Right renal cortex interstitium (tissue), 3 donors: Measurements from ENCODE around the gene LRRC7. TPM values are rescaled to one million over a fixed set of nuclear protein-coding genes. Genes with fewer than 3 reads are reported as not detected.
"Not testable (repeated sequence)": the region's sequence is repeated elsewhere in the genome, so short reads cannot be mapped to it uniquely, and the experiment has no call there.

Source experiments
- DNase-seq, 3 donors: peaks; one replicate each; pipeline ENCODE4 v3.0.0-alpha.2; 2013; ENCODE audit warnings: low read depth in 3 of 3, low spot score in 2 of 3
- polyA plus RNA-seq, 3 donors: library from polyadenylated mRNA; unstranded; fragments of 120-200 nt; gene quantifications; one replicate each; pipeline ENCODE4 v1.2.1, GENCODE V29; 2013; ENCODE audit not compliant: insufficient read length in 3 of 3

The LRRC7 gene
- polyA plus RNA-seq, 3 donors = 4.5 to 6.3 (median 5.1) TPM

DNA sequence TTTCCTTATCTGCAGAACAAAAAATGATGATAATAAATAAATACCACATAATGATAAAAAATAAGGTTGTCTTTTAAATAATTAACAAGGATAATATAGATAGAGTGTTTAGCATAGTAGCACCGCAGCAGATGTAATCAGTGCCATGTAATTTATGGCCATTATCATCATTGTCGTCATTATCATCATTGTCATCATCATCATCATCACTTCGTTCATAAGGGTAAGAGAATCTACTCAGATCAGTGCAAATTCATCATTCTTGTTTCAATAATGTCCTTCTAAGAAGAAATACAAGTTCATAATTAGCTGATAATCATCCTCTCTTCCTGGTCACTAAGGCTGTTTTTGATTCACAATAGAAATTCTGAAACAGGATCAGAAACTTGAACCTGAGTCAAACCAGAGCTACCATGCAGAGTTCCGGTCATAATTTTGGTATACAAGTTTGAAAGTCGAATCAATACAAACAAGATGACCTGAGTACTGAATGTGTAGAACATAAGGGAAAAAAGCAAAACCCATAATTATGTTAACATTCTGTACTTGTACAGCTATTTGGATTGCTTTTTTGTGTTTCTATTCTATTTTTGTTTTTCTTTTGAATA lies 465.6 kb downstream of the LRRC7 start:
- DNase-seq = no peak

DNA sequence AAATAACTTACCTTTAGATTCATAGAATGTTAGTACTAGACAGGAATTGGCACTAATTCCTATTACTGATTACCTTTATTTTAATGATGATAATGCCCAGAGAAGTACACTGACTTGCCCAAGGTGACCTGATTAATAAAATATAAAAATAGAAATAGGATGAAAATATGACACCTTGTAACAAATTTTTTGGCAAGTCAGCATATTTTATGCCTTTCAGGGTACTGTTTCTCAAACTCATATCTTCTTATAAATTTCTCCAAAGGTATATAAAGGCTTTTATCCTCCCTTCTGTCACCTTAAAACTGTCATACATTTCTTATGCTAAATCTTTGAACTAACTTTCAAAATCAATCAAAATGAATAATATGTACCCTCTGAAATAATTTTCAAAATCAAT lies 466.2 kb downstream of the LRRC7 start:
- no peak for DNase-seq

DNA sequence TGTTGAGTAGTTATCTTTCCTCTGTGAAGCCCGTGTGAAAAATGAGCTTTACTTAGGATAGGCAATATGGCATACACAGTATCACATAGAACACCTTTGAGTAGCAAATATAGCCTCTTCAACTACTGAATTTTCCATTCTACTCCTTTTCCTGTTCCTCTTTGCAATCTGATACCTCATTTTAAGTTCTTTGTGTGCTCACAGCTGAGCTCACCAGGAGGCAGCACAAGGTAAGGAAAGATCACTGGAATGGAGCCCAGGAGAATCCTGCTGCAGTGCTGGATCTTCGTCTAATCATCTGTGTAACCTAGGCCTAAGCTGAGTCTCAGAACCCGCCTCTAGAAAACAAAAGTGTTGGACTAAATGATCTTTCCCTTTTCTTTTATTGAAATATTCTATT lies 466.7 kb downstream of the LRRC7 start:
- no peak for DNase-seq

DNA sequence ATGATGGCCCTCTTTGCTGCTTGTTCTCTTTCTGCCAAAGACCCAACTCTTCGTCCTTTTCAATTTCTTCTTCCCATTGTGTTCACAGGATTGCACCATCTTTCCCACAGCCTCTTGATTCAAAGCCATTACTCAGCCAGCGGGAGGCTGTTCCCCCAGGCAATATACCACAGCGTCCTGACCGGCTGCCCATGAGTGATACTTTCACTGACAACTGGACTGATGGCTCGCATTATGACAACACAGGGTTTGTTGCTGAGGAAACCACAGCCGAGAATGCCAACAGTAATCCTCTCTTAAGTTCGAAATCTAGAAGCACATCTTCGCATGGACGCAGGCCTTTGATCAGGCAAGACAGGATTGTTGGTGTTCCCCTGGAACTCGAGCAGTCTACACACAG lies 470.3 kb downstream of the LRRC7 start:
- DNase-seq = no peak

DNA sequence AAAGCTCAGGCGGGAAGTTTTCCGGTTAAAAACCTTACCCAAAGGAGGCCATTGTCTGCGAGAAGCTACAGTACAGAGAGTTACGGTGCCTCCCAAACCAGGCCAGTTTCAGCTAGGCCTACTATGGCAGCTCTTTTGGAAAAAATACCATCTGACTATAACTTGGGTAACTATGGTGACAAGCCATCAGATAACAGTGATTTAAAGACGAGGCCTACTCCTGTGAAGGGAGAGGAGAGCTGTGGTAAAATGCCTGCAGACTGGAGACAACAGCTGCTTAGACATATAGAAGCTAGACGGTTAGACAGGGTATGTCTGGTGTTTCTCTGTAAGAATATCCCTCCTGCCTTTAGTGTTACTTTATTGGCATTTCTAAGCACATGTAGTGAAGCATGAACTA lies 471.8 kb downstream of the LRRC7 start:
- no peak for DNase-seq

DNA sequence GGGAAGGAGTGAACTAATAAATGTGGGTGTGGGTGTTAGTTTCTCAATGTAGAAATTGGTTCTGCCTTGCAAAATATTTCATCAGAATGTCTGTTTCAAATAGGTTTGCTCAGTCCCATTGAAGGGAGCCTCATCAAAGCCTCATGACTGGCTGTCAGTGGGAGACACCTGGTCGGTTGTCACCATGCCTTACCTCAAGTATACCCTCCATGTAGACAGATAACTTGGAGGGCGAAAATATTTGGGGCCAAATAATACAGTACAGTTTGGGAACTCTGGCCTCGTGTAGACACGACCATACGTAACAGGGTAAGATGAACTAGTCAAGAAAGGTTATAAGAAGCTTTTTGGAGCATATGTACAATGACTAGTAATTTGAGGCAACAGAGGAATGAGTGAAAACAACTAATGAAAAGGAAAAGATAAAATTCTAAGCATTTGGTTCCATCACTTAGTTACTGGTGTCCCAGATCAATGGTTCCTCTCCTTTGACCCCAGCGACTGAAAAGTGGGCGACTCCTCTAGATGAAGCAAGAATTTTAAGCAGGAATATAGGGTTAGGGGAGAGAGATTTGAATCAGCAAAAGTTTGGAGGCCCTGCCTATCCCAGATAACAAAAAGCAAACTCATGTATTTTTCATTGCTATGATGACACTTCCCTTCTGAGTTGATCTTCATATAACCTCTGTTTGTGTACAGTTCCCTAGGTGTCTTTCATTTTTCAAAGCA lies 473.8 kb downstream of the LRRC7 start:
- no peak for DNase-seq

DNA sequence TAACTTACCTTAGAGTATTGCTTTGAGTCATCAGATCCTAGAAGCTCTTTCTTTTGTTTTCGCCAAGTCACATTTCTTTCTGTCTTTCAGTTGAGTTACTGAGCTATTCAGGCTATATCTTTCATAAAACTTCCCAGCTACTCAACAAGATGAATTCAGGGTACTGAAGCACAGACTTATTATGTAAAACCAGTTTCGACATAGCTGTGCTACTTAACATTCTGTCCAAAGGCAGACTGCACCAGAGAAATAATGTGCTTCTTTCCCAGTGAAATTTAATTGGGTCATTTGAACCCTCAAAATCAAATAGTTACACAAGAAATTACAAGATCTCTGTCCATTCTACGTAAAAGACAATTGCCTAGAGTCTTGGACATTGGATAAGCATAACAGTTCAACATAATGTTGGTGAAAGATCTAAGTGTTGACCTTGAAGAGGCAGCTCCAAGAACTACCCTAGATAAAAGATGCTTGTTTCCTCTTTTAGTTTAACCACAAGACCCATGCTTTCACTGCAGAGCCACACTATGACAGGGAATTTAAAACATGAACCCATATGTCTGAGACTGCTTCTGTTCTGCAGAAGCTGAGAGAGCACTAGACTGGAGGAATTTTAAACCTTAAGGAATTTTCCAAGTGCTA lies 474.5 kb downstream of the LRRC7 start:
- DNase-seq = no peak

DNA sequence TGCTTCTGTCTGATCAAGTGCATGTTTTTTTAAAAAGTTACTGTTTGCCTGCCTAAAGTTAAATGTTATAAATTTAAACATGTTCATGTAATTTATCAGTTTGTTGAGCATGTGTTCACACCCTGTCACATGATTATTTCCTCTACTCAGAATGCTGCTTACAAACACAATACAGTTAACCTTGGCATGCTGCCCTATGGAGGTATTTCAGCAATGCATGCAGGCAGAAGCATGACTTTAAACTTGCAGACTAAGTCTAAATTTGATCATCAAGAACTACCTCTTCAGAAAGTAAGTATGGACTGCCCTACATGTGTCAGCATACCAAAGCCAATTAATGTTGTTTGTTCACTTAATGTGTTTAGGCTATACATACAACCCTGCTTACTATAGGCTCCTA lies 476.1 kb downstream of the LRRC7 start:
- DNase-seq = peak in 1 of 3 donors; percentile 7

DNA sequence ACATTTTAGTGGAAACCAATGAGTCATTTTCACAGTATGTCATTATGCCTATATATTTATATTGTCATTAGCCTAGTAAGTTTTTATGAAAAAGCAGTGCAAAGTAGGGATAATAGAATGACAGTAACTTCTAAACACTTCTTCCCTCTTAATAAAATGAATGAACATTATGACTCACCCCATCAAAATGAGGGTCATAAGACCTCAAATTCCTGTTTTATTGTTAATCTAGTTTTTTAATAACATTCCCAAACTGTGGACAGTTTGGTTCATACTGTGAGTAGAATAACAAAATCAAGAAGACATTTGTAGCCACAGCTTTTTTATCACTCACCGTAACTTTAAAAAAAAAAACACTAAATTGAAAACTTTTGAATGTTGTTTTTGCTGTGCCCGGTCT lies 477.1 kb downstream of the LRRC7 start:
- DNase-seq = no peak

DNA sequence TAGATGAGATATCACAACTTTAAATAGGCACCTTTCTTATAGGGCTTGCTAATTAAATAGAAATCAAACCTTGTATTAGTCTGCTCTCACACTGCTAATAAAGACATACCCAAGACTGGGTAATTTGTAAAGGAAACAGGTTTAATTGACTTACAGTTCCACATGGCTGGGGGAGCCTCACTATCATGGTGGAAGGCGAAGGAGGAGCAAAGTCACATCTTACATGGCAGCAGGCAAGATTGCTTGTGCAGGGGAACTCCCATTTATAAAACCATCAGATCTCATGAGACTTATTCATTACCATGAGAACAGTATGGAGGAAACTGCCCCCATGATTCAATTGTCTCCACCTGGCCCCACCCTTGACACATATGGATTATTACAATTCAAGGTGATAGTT lies 477.9 kb downstream of the LRRC7 start:
- not testable (repeated sequence) for DNase-seq

DNA sequence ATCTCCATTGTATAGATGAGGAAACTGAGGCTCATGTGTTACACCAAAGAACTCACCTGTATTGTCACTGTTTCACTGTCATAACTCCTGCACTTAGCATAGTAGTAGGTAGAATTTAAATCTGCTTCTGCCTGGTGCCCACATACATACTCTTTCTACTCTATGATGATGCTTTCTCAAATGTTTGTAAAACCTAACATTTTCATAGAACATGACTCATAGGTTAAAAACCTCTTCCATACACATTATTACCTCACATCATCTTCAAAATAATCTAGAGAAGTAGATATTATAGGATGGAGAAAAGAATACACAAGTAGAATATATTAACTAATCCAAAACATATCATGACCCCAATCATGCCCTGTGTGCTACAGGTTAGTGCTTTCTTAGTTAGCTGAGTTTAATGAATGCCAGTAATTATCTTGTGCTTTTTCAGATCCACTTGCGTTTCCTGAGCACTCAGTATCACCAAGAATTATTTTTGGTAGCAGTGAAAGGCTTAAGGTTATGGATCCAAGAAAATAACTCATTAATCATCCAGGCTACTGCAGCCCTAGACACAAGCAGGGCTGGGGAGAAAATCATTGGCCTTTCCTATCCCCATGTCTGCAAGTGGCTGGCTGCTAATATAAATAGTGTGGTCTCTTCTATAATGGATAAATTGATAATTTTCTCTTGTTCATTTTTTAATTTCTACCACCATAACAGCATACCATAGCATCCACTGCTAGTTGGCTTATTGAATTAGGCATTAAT lies 480.8 kb downstream of the LRRC7 start:
- no peak for DNase-seq

DNA sequence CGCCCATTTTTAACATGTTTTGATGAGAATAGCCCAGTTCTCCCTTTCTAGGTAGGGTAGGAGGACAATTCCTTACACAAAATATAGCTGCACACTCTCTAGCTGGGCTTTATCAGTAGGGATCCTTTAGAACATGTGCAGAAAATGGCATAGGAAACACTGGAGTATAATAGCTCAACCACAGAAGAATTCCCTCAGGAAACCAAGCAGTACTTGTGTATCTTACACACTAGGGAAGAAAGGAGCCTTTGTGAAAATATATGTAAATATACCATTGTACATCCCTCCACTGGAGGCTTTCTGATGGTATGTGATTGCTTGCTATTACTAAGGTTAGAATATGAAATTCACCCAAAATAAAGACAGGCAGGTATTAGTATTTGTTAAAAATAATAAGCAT lies 484.2 kb downstream of the LRRC7 start:
- no peak for DNase-seq

DNA sequence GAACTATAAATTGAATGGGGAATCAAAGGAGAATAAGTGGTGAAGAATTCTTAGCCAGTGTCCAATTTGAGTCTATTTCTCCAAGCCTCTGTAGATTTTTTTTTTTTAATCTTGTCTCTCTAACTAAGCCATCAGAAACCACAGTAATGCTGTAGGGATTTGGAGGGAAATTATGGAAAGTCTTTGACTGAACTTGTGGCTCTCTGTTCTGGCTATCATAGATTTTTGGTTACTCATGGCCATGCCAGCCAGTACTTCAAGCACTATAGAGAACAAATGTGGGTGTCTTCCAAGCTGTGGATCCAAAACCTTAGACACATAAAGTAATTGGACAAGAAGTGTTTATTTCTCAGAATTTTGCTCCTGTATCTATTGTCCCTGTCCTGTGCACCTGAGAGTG lies 489.8 kb downstream of the LRRC7 start:
- no peak for DNase-seq

DNA sequence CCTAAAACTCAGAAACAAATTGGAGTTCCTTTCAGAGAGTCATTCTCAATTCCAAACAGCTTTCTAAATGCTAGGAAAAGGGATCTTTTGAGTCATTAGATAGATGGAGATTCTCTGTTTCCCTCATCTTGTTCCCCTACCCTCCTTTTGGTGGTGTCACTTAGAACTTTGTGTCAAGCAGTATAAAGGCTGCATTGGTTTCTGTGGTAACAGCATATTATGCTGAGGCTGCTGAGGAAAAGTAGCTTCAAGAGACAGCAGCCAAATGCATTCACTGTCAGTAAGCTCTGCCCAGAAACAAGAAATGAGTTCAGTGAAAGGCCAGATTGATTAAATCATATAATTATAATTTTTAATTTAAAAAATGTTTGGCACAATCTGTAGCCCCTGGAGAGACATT lies 493.5 kb downstream of the LRRC7 start:
- DNase-seq = no peak

DNA sequence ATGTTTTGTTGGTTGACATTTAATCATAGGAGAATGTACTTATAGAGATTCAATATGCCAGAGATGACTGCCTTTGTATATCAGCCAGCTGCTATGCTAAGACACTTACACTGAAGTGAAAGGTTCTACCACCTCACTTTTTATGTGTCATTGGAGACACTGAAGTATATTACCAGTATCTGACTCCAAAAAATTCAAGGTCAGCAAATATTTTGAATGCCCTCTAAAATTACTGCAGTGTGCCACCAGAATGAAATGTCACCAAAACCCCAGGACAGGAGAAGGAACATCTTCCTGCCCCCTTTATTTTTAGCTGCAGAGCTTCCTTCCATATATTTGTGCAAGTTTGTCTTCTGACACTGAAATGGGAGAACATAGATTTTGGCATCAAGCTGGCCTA lies 496.1 kb downstream of the LRRC7 start:
- no peak for DNase-seq

DNA sequence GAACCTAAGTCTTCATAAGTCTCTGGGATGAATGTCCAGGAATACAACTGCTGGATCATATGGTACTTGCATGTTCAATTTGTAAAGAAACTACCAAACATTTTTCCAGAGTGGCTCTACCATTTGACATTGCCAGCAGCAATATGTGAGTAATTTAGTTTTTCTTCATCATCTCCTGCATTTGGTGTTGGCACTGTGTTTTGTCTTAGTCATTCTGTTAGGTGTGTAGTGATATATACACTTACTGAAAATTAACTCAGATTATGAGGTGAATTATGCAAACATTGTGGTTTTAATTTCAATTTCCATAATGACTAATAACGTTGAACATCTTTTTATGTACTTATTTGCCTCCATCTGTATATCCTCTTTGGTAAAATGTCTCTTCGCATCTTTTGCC lies 499.0 kb downstream of the LRRC7 start:
- DNase-seq = no peak

DNA sequence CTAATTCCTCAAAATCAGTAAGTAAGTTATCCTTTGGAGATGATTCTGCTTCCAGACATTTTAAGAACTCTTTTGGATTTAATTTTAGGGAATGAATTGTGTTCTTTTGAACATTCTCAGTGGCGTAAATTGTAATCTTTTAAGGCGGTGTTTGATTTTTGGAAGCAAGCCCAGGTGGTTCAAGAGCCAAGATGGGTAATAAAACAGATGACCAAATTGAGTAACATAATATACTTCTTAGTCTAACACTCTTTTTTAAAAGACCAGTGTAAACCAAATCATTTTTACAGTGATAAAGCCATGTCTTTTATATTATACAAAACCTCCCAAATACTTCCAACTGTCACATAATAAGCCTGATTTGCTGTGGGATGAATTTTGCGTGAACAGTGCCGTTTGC lies 503.9 kb downstream of the LRRC7 start:
- peak in 2 of 3 donors; percentile 13 to 24 for DNase-seq

DNA sequence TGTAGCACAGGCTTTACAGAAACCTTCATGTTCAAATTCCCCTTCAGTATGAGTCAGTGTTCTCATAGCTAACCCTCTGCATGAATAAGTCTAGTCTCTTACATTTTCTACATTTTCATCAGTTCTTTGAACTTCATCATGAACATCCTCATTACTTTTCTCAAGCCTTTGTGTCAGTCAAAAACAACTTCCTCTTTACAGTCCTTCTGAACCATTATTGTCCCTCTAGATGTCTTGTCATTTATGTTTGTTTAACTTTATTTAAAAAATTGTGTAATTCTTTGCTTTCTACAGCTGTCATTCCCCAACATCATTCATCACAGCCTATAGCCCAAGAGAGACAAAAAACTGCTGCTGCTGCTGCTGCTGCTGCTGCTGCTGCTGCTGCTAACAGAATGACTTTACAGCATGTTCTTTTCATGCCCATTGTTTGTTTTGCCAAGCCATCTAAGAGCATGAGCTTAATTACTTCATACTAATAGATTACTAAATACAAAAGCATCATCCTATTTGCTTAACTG lies 504.6 kb downstream of the LRRC7 start:
- DNase-seq = no peak

DNA sequence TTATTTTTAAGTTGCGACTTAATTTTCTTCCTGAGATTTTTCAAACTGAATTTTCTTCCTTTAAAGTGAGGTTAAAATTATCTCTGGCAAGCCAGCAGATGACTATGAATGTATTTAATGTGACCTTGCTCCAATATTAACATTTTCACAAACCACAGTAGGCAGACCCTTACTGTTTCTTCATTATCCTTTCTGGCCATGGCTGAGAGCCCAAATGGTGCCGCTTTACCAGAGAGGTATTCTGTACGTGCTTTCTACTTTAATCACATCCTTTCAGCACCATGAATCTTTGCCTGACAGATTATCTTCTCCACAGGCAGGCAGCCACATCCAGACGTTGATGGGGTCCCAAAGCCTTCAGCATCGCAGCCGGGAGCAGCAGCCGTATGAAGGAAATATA lies 508.0 kb downstream of the LRRC7 start:
- no peak for DNase-seq

DNA sequence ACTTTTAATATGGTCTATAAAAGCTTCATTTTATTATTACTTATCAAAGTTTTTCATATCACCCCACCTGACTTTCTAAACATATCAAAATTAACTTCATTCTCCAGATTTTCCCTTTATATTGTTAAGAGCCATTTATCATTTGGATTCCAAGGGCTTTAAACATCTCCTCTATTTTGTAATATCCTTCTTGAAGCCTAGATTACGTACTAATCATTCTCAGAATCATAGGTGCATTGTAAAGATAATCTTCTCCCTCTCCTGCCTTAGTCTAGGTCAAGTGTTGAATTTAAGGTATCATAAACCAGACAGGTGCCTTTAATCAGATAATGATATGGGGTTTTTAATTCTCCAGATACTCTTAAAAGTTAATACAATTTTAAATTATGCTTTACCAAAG lies 509.3 kb downstream of the LRRC7 start:
- DNase-seq = no peak

DNA sequence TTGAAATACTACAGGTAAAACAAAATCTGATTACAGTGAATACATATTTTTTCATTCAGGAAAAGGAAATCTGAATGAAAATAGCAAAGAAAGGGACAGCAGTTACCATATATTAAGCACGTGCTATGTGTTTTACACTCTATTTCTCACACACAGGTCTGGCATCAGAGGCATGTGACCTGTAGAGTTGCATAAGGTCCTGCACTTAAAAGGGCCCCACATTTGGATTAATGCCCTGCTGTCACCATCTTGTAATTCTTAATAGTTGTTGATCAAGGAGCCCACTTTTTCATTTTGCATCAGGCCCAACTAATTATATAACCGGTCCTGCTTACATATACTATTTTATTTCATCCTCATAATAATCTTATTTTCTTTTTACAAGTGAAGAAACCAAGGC lies 511.8 kb downstream of the LRRC7 start:
- no peak for DNase-seq
